NCI-H526 (cell line): Measurements from ENCODE around the gene MAP1S.
"Not testable (repeated sequence)": the region's sequence is repeated elsewhere in the genome, so short reads cannot be mapped to it uniquely, and the experiment has no call there.

Source experiments
- DNase-seq, 2 experiments: peaks; one replicate each; lab custom pipeline; 2025; lab: John Stamatoyannopoulos, UW

The MAP1S gene

GRCh38 chr19:17765069-17765618 is 45.9 kb downstream of the MAP1S start:
- DNase-seq, result no peak

GRCh38 chr19:17766543-17767131 is 47.4 kb downstream of the MAP1S start:
- peak; percentile 58 to 83 for DNase-seq

GRCh38 chr19:17767559-17767958 is 48.3 kb downstream of the MAP1S start:
- no peak for DNase-seq

- no peak for DNase-seq
Observed at GRCh38 chr19:17770613-17771012, 51.3 kb downstream of the MAP1S start.

GRCh38 chr19:17772172-17772571 is 52.9 kb downstream of the MAP1S start:
- DNase-seq, result no peak

GRCh38 chr19:17775245-17775927 is 56.1 kb downstream of the MAP1S start:
- DNase-seq, result peak in 1 of 2 experiments; percentile 29

- DNase-seq, result no peak
Observed at GRCh38 chr19:17775991-17776803, 56.9 kb downstream of the MAP1S start.

GRCh38 chr19:17777840-17778239 is 58.6 kb downstream of the MAP1S start:
- DNase-seq, result not testable (repeated sequence)

- peak; percentile 21 to 72 for DNase-seq
Observed at GRCh38 chr19:17778251-17778967, 59.1 kb downstream of the MAP1S start.

GRCh38 chr19:17778968-17779929 is 60.0 kb downstream of the MAP1S start:
- peak in 1 of 2 experiments; percentile 30 for DNase-seq

GRCh38 chr19:17780781-17781180 is 61.5 kb downstream of the MAP1S start:
- no peak for DNase-seq

DNA sequence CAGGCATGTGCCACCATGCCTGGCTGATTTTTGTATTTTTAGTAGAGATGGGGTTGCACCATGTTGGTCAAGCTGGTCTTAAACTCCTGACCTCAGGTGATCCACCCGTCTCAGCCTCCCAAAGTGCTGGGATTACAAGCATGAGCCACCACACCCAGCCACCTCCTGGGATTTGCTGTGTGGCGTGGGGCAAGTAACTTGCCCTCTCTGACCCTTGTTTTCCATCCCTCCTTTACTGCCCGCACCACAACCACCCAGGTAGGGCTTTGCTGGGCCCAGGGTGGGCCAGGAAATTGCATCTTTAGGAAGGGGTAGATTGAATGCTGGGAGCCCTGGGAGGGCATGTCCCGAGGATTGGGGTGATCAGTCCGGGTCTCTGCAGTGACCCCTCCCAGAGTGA is 64.4 kb downstream of the MAP1S start:
- DNase-seq, result not testable (repeated sequence)
